ENCODE measurements around the gene APOF. TPM values are rescaled to one million over a fixed set of nuclear protein-coding genes. Genes with fewer than 3 reads are reported as not detected.

Gene APOF
- total and polyA plus RNA-seq, 2 donors from 2014 or later = not detected

DNA sequence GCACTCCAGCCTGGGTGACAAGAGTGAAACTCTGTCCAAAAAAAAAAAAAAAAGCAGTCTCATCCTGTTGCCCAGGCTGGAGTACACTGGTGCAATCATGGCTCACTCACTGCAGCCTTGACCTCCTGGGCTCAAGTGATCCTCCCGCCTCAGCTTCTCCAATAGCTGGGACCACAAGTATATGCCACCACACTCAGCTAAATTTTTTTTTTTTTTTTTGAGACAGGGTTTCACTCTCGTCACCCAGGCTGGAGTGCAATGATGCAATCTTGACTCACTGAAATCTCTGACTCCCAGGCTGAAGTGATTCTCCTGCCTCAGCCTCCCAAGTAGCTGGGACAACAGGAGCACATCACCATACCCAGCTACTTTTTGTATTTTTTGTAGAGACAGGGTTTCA, 41.6 kb downstream of the APOF start:
- TF ChIP-seq, protein P1, sequence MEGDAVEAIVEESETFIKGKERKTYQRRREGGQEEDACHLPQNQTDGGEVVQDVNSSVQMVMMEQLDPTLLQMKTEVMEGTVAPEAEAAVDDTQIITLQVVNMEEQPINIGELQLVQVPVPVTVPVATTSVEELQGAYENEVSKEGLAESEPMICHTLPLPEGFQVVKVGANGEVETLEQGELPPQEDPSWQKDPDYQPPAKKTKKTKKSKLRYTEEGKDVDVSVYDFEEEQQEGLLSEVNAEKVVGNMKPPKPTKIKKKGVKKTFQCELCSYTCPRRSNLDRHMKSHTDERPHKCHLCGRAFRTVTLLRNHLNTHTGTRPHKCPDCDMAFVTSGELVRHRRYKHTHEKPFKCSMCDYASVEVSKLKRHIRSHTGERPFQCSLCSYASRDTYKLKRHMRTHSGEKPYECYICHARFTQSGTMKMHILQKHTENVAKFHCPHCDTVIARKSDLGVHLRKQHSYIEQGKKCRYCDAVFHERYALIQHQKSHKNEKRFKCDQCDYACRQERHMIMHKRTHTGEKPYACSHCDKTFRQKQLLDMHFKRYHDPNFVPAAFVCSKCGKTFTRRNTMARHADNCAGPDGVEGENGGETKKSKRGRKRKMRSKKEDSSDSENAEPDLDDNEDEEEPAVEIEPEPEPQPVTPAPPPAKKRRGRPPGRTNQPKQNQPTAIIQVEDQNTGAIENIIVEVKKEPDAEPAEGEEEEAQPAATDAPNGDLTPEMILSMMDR (IDR thresholded peaks at IDR 0.05; ENCODE audit: borderline replicate concordance, extremely low read depth, insufficient read depth) = no peak
- H3K27me3 ChIP-seq (ENCODE audit: control insufficient read depth, insufficient read depth, low read length) = no peaks in the 10 kb centered on the region
- peaks cover 4 to 52% (median 42%) of the 10 kb centered on the region in 3 donors for H3K36me3 ChIP-seq (ENCODE audit: control insufficient read depth in 2 of 3, insufficient read depth in 3 of 3, low read length in 3 of 3)
- no peaks in the 10 kb centered on the region for H3K9me3 ChIP-seq (ENCODE audit: control insufficient read depth in 2 of 3, insufficient read depth in 1 of 3, low read length in 3 of 3)
- no peak for FAIRE-seq
- no peaks in the 10 kb centered on the region for H3K4me1 ChIP-seq (ENCODE audit: control insufficient read depth in 2 of 3, insufficient read depth in 2 of 3, low read depth in 1 of 3, low read length in 3 of 3)
- intact Hi-C loops (cut with DNase I) = no loop called here
- no peak overlapping the region for H3K27ac ChIP-seq (ENCODE audit: low read depth in 2 of 2, low read length in 2 of 2)
- no peak overlapping the region for H3K9ac ChIP-seq (ENCODE audit: low read length in 3 of 3)
- H3K4me3 ChIP-seq (ENCODE audit: low read length in 3 of 3) = no peak overlapping the region
- no peak for DNase-seq

GRCh38 chr12:56317675-56318074, 45.0 kb downstream of the APOF start:
- peak in 1 of 5 donors; percentile 10 for DNase-seq
- intact Hi-C loops (cut with DNase I) = no loop called here

GRCh38 chr12:56315622-56316473, 46.8 kb downstream of the APOF start, which contains the start of gene CNPY2:
CNPY2 (minus strand) TSS chr12:56315988; CDS start chr12:56315217, 771 bp downstream.
- DNase-seq (peak; percentile 98 to 99 (median 98)), FAIRE-seq (no peak)
- H3K27ac ChIP-seq (ENCODE audit: low read depth in 2 of 2, low read length in 2 of 2) = peak within 1 kb of the TSS; percentile 95 to 96
- no peaks in the 10 kb centered on the region for H3K9me3 ChIP-seq (ENCODE audit: control insufficient read depth in 2 of 3, insufficient read depth in 1 of 3, low read length in 3 of 3)
- peak within 1 kb of the TSS; percentile 86 to 97 (median 94) for H3K4me3 ChIP-seq (ENCODE audit: low read length in 3 of 3)
- intact Hi-C loops (cut with DNase I) = no loop called here
- peaks cover 2 to 8% (median 7%) of the 10 kb centered on the region in 3 donors for H3K4me1 ChIP-seq (ENCODE audit: control insufficient read depth in 2 of 3, insufficient read depth in 2 of 3, low read depth in 1 of 3, low read length in 3 of 3)
- peaks cover under 1 to 11% (median 10%) of the 10 kb centered on the region in 3 donors for H3K36me3 ChIP-seq (ENCODE audit: control insufficient read depth in 2 of 3, insufficient read depth in 3 of 3, low read length in 3 of 3)
- TF ChIP-seq, protein P1 (IDR thresholded peaks at IDR 0.05; ENCODE audit: borderline replicate concordance, extremely low read depth, insufficient read depth) = peak; percentile 33
- H3K27me3 ChIP-seq (ENCODE audit: control insufficient read depth, insufficient read depth, low read length) = no peaks in the 10 kb centered on the region
- peak within 1 kb of the TSS; percentile 91 to 99 (median 96) for H3K9ac ChIP-seq (ENCODE audit: low read length in 3 of 3)

More at GRCh38 chr12:56317675-56318074, 45.0 kb downstream of the APOF start:
- H3K27me3 ChIP-seq (ENCODE audit: control insufficient read depth, insufficient read depth, low read length) = no peaks in the 10 kb centered on the region
- H3K4me1 ChIP-seq (ENCODE audit: control insufficient read depth in 2 of 3, insufficient read depth in 2 of 3, low read depth in 1 of 3, low read length in 3 of 3) = peaks cover 2 to 8% (median 7%) of the 10 kb centered on the region in 3 donors
- peaks cover 0 to 19% (median 15%) of the 10 kb centered on the region in 3 donors for H3K36me3 ChIP-seq (ENCODE audit: control insufficient read depth in 2 of 3, insufficient read depth in 3 of 3, low read length in 3 of 3)
- H3K9ac ChIP-seq (ENCODE audit: low read length in 3 of 3) = no peak overlapping the region
- no peak overlapping the region for H3K4me3 ChIP-seq (ENCODE audit: low read length in 3 of 3)
- no peaks in the 10 kb centered on the region for H3K9me3 ChIP-seq (ENCODE audit: control insufficient read depth in 2 of 3, insufficient read depth in 1 of 3, low read length in 3 of 3)
- FAIRE-seq = no peak
- TF ChIP-seq, protein P1 (IDR thresholded peaks at IDR 0.05; ENCODE audit: borderline replicate concordance, extremely low read depth, insufficient read depth) = no peak
- H3K27ac ChIP-seq (ENCODE audit: low read depth in 2 of 2, low read length in 2 of 2) = no peak overlapping the region

All from kidney (tissue), 14 donors.